ENCODE measurements around the gene STAG3. TPM values are rescaled to one million over a fixed set of nuclear protein-coding genes. Genes with fewer than 3 reads are reported as not detected.

Gene STAG3
- total and polyA plus RNA-seq, 2 donors (not counting 1 experiment from before 2014, with no cell fraction given) = 24.8 to 33.4 TPM

- H3K27me3 Mint-ChIP-seq = no peaks in the 10 kb centered on the region
- peaks cover 18% of the 10 kb centered on the region for H3K79me2 ChIP-seq (ENCODE audit: control insufficient read depth, insufficient read depth, low read length)
- H3K4me2 ChIP-seq (replicated peaks; ENCODE audit: low read depth, low read length, poor library complexity, severe bottlenecking) = peak overlapping the region; percentile 92
- TF ChIP-seq CTCF (IDR thresholded peaks at IDR 0.05) (no peak), EZH2 (IDR thresholded peaks at IDR 0.05; ENCODE audit: borderline replicate concordance, insufficient read depth, low read depth, low read length, poor library complexity, severe bottlenecking) (no peak)
- no peaks in the 10 kb centered on the region for H3K27me3 ChIP-seq (replicated peaks in 1 of 4; ENCODE audit: control extremely low read depth in 1 of 4, control insufficient read depth in 3 of 4, insufficient read depth in 4 of 4, low read length in 3 of 4)
- peak overlapping the region; percentile 56 to 95 (median 73) for H3K4me3 ChIP-seq (ENCODE audit: control extremely low read depth in 1 of 5, extremely low read depth in 1 of 5, insufficient read depth in 1 of 5, low read depth in 2 of 5, low read length in 4 of 5)
- CTCF ChIA-PET = interaction anchor here (0.5 to 5.1 kb wide), 5 partner anchors 8 to 31 kb away, joined by 3 to 18 read pairs (median 5); no protein-coding TSS in a partner anchor
- ATAC-seq (ENCODE audit: low read depth) = no peak
- H3K27ac Mint-ChIP-seq = peak overlapping the region; percentile 90
- H3K4me3 Mint-ChIP-seq = peak overlapping the region; percentile 89
- peak overlapping the region; percentile 97 for H2AFZ ChIP-seq (ENCODE audit: insufficient read depth, low read depth, low read length, poor library complexity, severe bottlenecking)
- POLR2A ChIA-PET = interaction anchor here (0.7 to 2.9 kb wide), 2 partner anchors 11 to 30 kb away, joined by 5 to 16 read pairs; partner anchors contain the start of gene LAMTOR4
- peak; percentile 12 for DNase-seq
- intact Hi-C loops (cut with micrococcal nuclease) = loop anchor here (5.0 kb wide), 2 partner anchors 33 to 178 kb away; no protein-coding TSS in a partner anchor
- WGBS (ENCODE audit: insufficient coverage) = 60% methylated on average over 1 of the region's 7 CpGs
- peak overlapping the region; percentile 95 for H3K9ac ChIP-seq (ENCODE audit: low read length)
- no peaks in the 10 kb centered on the region for H3K9me3 Mint-ChIP-seq (ENCODE audit: insufficient read depth)
- H3K36me3 ChIP-seq (replicated peaks in 1 of 2; ENCODE audit: control extremely low read depth in 1 of 2, control insufficient read depth in 1 of 2, extremely low read depth in 1 of 2, insufficient read depth in 2 of 2, low read length in 1 of 2) = peaks cover 0 to 34% of the 10 kb centered on the region in 2 experiments
- peaks cover 36% of the 10 kb centered on the region for H3K4me1 Mint-ChIP-seq
- no peaks in the 10 kb centered on the region for H3K9me3 ChIP-seq (ENCODE audit: control extremely low read depth in 1 of 3, control insufficient read depth in 2 of 3, insufficient read depth in 1 of 3, low read length in 2 of 3)
- peaks cover 22 to 26% of the 10 kb centered on the region in 2 donors for H3K4me1 ChIP-seq (ENCODE audit: control insufficient read depth in 2 of 2, insufficient read depth in 2 of 2, low read length in 2 of 2)
- peaks cover 28% of the 10 kb centered on the region for H4K20me1 ChIP-seq (ENCODE audit: control insufficient read depth, insufficient read depth, low read length, poor library complexity, severe bottlenecking)
- H3K27ac ChIP-seq (ENCODE audit: low read length in 2 of 2) = peak overlapping the region; percentile 68 to 84
These were observed 18.6 kb upstream of the STAG3 start for GRCh38 chr7:100159099-100159623.

GRCh38 chr7:100160067-100160466 is 17.7 kb upstream of the STAG3 start:
- Histone ChIP-seq H3K4me2 (replicated peaks; ENCODE audit: low read depth, low read length, poor library complexity, severe bottlenecking) (no peak overlapping the region), H3K79me2 (ENCODE audit: control insufficient read depth, insufficient read depth, low read length) (peaks cover 18% of the 10 kb centered on the region), H3K27ac (ENCODE audit: low read length in 2 of 2) (no peak overlapping the region), H4K20me1 (ENCODE audit: control insufficient read depth, insufficient read depth, low read length, poor library complexity, severe bottlenecking) (peaks cover 23% of the 10 kb centered on the region), H3K4me3 (ENCODE audit: control extremely low read depth in 1 of 5, extremely low read depth in 1 of 5, insufficient read depth in 1 of 5, low read depth in 2 of 5, low read length in 4 of 5) (no peak overlapping the region), H2AFZ (ENCODE audit: insufficient read depth, low read depth, low read length, poor library complexity, severe bottlenecking) (no peak overlapping the region), H3K9ac (ENCODE audit: low read length) (no peak overlapping the region), H3K27me3 (replicated peaks in 1 of 4; ENCODE audit: control extremely low read depth in 1 of 4, control insufficient read depth in 3 of 4, insufficient read depth in 4 of 4, low read length in 3 of 4) (no peaks in the 10 kb centered on the region), H3K36me3 (replicated peaks in 1 of 2; ENCODE audit: control extremely low read depth in 1 of 2, control insufficient read depth in 1 of 2, extremely low read depth in 1 of 2, insufficient read depth in 2 of 2, low read length in 1 of 2) (peaks cover 0 to 26% of the 10 kb centered on the region in 2 experiments), H3K9me3 (ENCODE audit: control extremely low read depth in 1 of 3, control insufficient read depth in 2 of 3, insufficient read depth in 1 of 3, low read length in 2 of 3) (no peaks in the 10 kb centered on the region), H3K4me1 (ENCODE audit: control insufficient read depth in 2 of 2, insufficient read depth in 2 of 2, low read length in 2 of 2) (peaks cover 22 to 26% of the 10 kb centered on the region in 2 donors)
- no peaks in the 10 kb centered on the region for H3K9me3 Mint-ChIP-seq (ENCODE audit: insufficient read depth)
- no peaks in the 10 kb centered on the region for H3K27me3 Mint-ChIP-seq
- ChIA-PET POLR2A (no interaction called here), CTCF (interaction anchor here (1.0 to 5.1 kb wide), 2 partner anchors 26 to 27 kb away, joined by 5 to 18 read pairs; no protein-coding TSS in a partner anchor)
- peaks cover 34% of the 10 kb centered on the region for H3K4me1 Mint-ChIP-seq
- no peak for TF ChIP-seq CTCF (IDR thresholded peaks at IDR 0.05)
- no peak for TF ChIP-seq EZH2 (IDR thresholded peaks at IDR 0.05; ENCODE audit: borderline replicate concordance, insufficient read depth, low read depth, low read length, poor library complexity, severe bottlenecking)
- H3K27ac Mint-ChIP-seq = no peak overlapping the region
- DNase-seq (no peak), ATAC-seq (ENCODE audit: low read depth) (no peak)
- 96% methylated on average over 18 of the region's 18 CpGs for WGBS (ENCODE audit: insufficient coverage)
- intact Hi-C loops (cut with micrococcal nuclease) = no loop called here
- peak overlapping the region; percentile 89 for H3K4me3 Mint-ChIP-seq
